ENCODE results near the gene RPL6. TPM values are rescaled to one million over a fixed set of nuclear protein-coding genes. Genes with fewer than 3 reads are reported as not detected.
"Not testable (repeated sequence)": the region's sequence is repeated elsewhere in the genome, so short reads cannot be mapped to it uniquely, and the experiment has no call there.

The RPL6 gene
- total RNA-seq, 2 experiments from 2014 or later = 1,954 to 1,972 TPM

- no peak for DNase-seq
- no peak for ATAC-seq
- peaks cover 38% of the 10 kb centered on the region for H3K36me3 Mint-ChIP-seq (ENCODE audit: low read depth)
- ChIA-PET CTCF (interaction anchor here (0.7 kb wide), 1 partner anchor 253 kb away, joined by 3 read pairs; no protein-coding TSS in a partner anchor), POLR2A (interaction anchor here (0.7 kb wide), 1 partner anchor 47 kb away, joined by 3 read pairs; no protein-coding TSS in a partner anchor)
- H3K9me3 Mint-ChIP-seq = no peaks in the 10 kb centered on the region
- intact Hi-C loops (cut with micrococcal nuclease) = no loop called here
- H3K4me3 Mint-ChIP-seq = no peak overlapping the region
- TF ChIP-seq, protein P1, sequence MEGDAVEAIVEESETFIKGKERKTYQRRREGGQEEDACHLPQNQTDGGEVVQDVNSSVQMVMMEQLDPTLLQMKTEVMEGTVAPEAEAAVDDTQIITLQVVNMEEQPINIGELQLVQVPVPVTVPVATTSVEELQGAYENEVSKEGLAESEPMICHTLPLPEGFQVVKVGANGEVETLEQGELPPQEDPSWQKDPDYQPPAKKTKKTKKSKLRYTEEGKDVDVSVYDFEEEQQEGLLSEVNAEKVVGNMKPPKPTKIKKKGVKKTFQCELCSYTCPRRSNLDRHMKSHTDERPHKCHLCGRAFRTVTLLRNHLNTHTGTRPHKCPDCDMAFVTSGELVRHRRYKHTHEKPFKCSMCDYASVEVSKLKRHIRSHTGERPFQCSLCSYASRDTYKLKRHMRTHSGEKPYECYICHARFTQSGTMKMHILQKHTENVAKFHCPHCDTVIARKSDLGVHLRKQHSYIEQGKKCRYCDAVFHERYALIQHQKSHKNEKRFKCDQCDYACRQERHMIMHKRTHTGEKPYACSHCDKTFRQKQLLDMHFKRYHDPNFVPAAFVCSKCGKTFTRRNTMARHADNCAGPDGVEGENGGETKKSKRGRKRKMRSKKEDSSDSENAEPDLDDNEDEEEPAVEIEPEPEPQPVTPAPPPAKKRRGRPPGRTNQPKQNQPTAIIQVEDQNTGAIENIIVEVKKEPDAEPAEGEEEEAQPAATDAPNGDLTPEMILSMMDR (IDR thresholded peaks at IDR 0.05) = no peak
- no peak overlapping the region for H3K27ac Mint-ChIP-seq
- H3K4me1 Mint-ChIP-seq (ENCODE audit: low read depth) = peaks cover 10% of the 10 kb centered on the region
- H3K27me3 Mint-ChIP-seq = no peaks in the 10 kb centered on the region
Measured at GRCh38 chr12:112450725-112451124, 41.3 kb upstream of the RPL6 start.

- ATAC-seq; H3K27ac Mint-ChIP-seq; intact Hi-C loops (cut with micrococcal nuclease); H3K9me3 Mint-ChIP-seq; DNase-seq; H3K4me3 Mint-ChIP-seq; CTCF ChIA-PET; H3K27me3 Mint-ChIP-seq: not testable (repeated sequence)
- H3K36me3 Mint-ChIP-seq (ENCODE audit: low read depth) = peaks cover 30% of the 10 kb centered on the region
- peaks cover 11% of the 10 kb centered on the region for H3K4me1 Mint-ChIP-seq (ENCODE audit: low read depth)
- POLR2A ChIA-PET = interaction anchor here (0.7 kb wide), 1 partner anchor 30 kb away, joined by 3 read pairs; no protein-coding TSS in a partner anchor
Measured at GRCh38 chr12:112448165-112448564, 38.8 kb upstream of the RPL6 start.

DNA sequence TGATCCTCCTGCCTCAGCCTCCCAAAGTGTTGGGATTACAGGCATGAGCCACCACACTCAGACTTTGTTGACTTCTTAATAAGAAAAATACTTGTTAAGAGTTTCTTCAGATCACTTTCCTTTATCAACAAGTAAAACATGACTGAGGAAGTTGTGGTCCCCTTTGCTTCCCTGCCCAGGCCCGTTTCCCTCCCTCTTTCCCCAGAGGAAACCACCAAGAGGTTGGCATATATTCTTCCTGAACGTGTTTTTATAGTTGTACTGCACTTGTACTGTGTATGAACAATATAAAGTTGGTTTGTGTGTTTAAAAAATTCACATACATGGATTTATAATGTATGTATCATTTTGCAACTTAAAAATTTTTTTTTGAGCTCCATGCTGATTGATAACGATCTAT, 37.7 kb upstream of the RPL6 start:
- Mint-ChIP-seq H3K27ac (peak overlapping the region; percentile 64), H3K27me3 (no peaks in the 10 kb centered on the region), H3K4me1 (ENCODE audit: low read depth) (peaks cover 11% of the 10 kb centered on the region), H3K4me3 (no peak overlapping the region), H3K36me3 (ENCODE audit: low read depth) (peaks cover 25% of the 10 kb centered on the region), H3K9me3 (no peaks in the 10 kb centered on the region)
- TF ChIP-seq, protein P1 (IDR thresholded peaks at IDR 0.05) = no peak
- ATAC-seq (no peak), DNase-seq (no peak)
- ChIA-PET POLR2A (no interaction called here), CTCF (interaction anchor here (0.7 kb wide), 1 partner anchor 634 kb away, joined by 3 read pairs; no protein-coding TSS in a partner anchor)
- intact Hi-C loops (cut with micrococcal nuclease) = no loop called here

GRCh38 chr12:112446008-112446725, 36.8 kb upstream of the RPL6 start:
- TF ChIP-seq, protein P1 (IDR thresholded peaks at IDR 0.05) = no peak
- Mint-ChIP-seq H3K27ac (peak overlapping the region; percentile 48), H3K4me3 (no peak overlapping the region), H3K4me1 (ENCODE audit: low read depth) (peaks cover 11% of the 10 kb centered on the region), H3K9me3 (no peaks in the 10 kb centered on the region), H3K27me3 (no peaks in the 10 kb centered on the region), H3K36me3 (ENCODE audit: low read depth) (peaks cover 21% of the 10 kb centered on the region)
- POLR2A ChIA-PET = no interaction called here
- DNase-seq = no peak
- CTCF ChIA-PET = no interaction called here
- intact Hi-C loops (cut with micrococcal nuclease) = no loop called here
- ATAC-seq = no peak

DNA sequence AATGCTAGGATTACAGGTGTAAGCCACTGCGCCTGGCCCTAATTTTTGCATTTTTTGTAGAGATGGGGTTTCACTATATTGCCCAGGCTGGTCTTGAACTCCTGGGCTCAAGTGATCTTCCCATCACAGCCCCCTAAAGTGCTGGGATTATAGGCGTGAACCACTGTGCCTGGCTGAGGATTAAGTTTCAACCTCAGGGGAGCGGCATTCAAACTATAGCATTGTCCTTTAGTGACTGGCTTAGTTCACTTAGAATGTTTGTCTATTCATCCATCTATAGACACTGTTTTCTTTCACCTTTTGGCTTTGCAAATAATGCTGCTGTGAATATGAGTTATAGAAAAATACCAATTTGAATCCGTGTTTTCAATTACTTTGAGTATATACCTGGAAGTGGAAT, 34.5 kb upstream of the RPL6 start:
- intact Hi-C loops (cut with micrococcal nuclease) = loop anchor here (1.0 kb wide), 1 partner anchor 12 kb away; no protein-coding TSS in a partner anchor
- Mint-ChIP-seq H3K27ac (no peak overlapping the region), H3K4me1 (ENCODE audit: low read depth) (peaks cover 11% of the 10 kb centered on the region), H3K27me3 (no peaks in the 10 kb centered on the region), H3K4me3 (no peak overlapping the region), H3K36me3 (ENCODE audit: low read depth) (peaks cover 10% of the 10 kb centered on the region), H3K9me3 (no peaks in the 10 kb centered on the region)
- ChIA-PET CTCF (no interaction called here), POLR2A (no interaction called here)
- DNase-seq (no peak), ATAC-seq (no peak)
- TF ChIP-seq, protein P1 (IDR thresholded peaks at IDR 0.05) = no peak

GRCh38 chr12:112440653-112441052, 31.2 kb upstream of the RPL6 start:
- H3K9me3 Mint-ChIP-seq; H3K27ac Mint-ChIP-seq; DNase-seq; ATAC-seq; H3K4me3 Mint-ChIP-seq; intact Hi-C loops (cut with micrococcal nuclease); POLR2A ChIA-PET; H3K4me1 Mint-ChIP-seq (ENCODE audit: low read depth); CTCF ChIA-PET; H3K27me3 Mint-ChIP-seq: not testable (repeated sequence)
- H3K36me3 Mint-ChIP-seq (ENCODE audit: low read depth) = peaks cover 12% of the 10 kb centered on the region
